HG02571 (cell line): ENCODE data around the gene MNS1.
"Not testable (repeated sequence)": the region's sequence is repeated elsewhere in the genome, so short reads cannot be mapped to it uniquely, and the experiment has no call there.

Experiments
- ATAC-seq: cut with Tn5 transposase; IDR thresholded peaks from one replicate; pipeline ENCODE4 v1.9.1; 2021; ENCODE audit warnings: mild to moderate bottlenecking, moderate library complexity; ENCODE audit not compliant: unreplicated experiment

Gene MNS1

DNA sequence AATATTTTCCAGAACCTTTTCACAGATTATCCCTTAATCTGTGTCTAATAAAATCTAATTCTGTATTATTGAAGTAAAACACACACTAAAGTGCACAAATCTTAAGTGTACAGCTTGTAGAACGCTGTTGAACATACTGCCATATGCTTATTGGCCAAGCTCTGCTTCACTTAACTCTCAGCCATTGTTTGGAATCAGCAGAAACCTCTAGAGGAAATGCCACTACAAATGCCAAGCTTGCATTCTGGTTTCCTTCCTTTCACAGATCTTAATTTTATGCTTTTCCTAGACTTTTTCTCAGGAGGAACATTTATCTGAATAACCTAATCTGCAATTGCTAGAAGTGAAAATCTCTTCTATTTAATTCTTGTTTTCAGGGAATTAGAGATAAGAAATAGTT lies 10.1 kb downstream of the MNS1 start:
- no peak for ATAC-seq

DNA sequence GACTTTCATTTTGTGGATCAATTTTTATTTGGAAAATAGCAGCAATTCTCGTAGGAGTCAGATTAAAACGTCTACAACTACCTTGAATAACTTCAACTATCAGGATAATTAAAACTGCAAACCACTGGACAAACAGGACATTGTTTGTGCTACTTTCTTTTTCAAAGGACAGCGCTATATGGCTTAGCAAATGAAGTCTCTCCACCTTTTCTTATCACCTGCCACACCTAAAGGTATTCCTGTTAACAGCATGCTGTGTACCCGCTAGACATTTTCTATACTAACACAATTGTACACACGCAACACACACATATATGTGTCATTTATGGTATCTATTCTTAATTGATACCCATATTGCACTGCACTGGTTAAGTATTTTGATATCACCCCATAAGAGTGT lies 19.2 kb downstream of the MNS1 start:
- no peak for ATAC-seq

DNA sequence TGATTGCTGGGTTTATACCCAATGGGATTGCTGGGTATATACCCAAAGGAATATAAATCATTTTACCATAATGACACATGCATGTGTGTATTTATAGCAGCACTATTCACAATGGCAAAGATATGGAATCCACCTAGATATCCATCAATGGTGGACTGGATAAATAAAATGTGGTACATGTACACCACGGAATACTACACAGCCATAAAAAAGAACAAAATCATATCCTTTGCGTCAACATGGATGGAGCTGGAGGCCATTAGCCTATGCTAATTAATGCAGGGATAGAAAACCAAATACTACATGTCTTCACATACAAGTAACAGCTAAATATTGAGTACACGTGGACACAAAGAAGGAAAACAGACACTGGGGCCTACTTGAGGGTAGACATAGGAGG lies 22.6 kb downstream of the MNS1 start:
- ATAC-seq: no peak

DNA sequence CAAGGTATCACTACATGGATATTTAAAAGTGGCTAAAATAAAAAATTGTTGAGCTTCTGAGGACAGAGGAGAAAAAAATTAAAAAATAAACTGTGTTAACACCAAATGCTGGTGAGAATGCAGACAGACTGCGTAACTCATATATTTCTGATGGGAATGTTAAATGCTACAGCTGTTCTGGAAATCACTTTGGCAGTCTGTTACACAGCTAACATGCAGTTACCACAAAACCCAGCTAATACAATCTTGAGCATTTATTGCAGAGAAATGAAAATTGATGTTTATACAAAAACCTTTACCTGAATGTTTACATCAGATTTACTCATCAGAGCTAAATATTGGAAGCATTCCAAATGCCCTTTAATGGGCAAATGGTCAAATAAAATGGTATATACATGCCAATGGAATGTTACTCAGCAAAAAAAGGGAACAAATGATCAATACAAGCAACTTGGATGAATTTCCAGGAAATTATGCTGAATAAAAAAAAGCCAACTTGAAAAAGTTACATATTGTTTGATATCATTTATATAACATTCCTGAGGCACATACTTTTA lies 24.6 kb downstream of the MNS1 start:
- ATAC-seq: no peak

DNA sequence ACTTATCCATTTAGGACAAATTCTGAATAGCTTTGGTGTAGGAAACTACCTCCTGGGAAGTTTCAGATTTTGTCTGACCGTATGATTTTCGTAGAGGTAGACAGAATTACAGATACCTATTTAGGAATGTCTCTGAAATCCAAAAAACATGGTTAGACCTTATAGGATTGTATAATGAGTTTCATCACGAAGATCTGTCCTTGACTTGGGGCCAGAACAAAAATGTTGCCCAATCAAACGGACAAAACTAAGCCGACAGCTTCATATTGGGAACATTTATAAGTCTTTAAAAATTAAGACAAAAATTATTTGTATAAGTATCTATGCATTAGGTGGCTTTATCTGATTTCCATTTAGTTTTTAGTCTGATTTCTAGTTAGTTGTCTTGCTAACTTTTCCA lies 32.6 kb downstream of the MNS1 start:
- no peak for ATAC-seq

DNA sequence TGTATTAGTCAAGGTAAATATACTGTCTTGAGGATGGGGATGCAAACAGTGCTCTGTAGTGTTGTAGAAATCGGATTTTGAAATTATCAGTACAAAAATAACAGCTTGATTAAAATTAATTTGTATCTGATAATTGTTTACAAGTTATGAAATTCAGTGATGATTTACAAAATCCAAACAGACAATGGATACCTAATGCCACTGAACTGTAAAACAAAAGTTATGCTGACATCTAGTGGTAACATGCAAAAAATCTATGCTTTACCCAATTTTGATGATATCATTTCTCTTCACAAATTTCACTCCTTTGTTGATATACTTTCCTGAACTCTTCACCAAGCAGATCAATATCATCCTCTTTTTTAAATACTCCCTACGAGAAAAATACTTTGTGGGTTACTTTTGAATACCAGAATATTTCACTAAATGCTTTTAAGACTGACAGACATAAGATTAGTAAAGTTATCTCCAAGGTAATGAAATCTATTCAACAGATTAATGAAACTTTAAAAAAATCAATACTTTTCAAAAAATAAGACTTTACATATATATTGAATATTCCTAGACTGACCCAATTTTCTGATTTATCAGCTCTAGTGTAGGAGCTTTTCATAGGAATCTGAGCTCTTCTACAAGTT lies 36.0 kb downstream of the MNS1 start:
- ATAC-seq: no peak

DNA sequence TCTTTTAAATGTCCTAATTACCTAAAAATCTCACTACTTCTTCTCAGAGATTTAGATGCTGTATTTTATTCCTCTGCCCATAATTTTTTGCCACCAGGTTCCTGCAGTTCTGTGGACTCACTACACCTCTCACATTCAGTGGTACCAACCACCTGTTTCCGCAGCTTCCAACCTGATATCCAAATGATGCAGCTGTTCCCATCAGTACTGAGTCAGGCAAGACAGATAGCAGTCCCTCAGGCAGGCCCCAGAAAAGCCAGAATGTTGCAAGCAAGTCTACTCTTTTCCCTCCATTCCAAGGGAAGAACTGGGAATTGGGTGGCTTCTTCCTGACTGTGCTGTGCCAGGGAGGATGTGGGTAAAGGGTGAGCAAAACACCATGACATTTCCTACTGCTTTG lies 39.0 kb downstream of the MNS1 start:
- ATAC-seq: no peak

DNA sequence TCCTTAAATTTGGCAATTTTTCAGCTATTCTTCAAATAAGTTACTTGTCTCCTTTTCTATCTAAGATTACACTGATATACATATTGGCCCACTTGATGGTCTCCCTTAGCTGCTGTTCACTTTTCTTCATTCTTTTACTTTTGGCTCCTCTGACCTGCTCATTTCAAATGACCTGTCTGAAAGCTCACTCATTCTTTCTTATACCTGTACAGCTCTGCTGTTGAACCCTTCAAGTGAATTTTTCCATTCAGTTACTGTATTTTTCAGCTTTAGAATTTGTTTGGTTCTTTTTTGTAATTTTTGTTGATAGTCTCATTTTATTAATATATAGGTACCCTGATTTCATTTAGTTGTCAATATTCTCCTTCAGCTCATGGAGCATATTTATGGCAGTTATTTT lies 39.7 kb downstream of the MNS1 start:
- ATAC-seq: no peak

DNA sequence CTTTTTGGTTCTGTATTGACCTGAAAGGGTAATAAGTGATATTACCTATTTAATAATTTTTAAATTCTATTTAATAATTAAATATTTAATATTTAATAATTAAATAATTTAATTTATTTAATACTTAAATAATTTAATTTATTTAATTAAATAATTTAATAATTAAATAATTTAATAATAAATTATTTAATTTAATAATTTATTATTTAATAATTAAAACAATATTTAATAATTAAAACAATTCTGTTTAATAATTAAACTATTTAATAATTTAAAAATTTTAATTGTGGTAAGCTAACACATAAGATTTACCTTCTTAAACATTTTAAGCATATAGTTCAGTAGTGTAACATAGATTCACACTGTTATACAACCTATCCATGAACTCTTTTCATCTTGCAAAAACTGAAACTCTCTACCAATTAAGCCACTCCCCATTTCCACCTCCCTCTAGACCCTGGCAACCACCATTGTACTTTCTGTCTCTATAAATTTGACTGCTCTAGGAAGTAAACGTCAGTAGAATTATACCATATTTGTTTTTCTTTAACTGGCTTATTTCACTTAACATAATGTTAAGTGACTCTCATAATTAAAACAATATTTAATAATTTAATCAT lies 51.7 kb downstream of the MNS1 start:
- ATAC-seq: not testable (repeated sequence)

DNA sequence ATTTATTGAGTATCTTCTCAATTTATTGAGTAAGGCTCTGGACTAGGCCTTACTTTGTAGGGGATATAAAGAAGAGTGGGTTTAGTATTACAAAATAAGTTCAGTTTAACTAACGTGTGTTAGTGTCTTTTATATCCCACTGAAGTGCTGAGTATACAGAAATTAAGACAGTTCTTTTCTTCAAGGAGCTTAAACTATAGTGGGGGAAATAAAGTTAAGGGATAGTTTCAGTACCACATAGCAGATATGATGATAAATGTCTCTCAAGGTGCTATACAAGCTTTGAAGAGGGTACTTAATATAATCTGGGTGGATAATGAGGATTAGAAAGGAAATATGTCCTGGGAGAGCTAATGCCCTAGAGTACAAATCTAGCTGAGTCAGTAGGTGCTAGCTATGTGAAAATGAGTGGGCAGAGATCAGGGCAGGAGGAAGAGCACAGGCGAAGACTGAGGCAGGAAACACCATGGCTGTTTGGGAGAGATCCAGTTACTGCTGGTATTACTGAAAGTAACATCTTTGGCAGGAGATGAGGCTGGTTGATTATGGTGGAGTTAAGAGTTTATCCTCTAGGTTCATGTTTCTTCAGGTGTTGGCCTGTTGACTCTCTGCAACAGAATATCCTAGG lies 53.7 kb downstream of the MNS1 start:
- no peak for ATAC-seq

DNA sequence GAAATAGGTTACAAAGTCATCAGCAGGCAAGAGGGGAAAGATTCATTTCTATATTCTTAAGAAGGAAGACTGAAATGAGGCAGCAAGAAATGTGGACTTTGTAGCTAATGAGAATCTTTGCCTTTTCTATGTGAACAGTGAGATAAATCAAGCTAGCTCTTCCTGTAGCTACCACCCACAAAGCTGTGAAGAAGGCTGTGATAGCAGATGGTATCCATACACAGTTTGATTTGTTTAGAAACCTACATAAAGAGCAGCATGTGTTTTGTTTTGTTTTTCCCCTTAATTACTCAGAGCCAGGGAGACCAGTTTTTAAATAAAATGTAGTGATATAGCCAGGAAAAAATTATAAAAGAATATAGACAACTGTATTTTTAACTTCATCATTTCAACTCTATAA lies 54.2 kb downstream of the MNS1 start:
- no peak for ATAC-seq

DNA sequence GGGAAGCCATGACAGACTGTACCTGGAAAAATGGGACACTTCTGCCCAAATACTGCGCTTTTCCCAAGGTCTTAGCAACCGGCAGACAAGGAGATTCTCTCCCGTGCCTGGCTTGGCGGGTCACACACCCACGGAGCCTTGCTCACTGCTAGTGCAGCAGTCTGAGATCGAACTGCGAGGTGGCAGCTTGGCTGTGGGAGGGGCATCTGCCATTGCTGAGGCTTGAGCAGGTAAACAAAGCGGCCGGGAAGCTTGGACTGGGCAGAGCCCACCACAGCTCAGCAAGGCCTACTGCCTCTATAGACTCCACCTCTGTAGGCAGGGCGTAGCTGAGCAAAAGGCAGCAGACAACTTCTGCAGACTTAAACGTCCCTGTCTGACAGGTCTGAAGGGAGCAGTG lies 65.7 kb downstream of the MNS1 start:
- not testable (repeated sequence) for ATAC-seq

DNA sequence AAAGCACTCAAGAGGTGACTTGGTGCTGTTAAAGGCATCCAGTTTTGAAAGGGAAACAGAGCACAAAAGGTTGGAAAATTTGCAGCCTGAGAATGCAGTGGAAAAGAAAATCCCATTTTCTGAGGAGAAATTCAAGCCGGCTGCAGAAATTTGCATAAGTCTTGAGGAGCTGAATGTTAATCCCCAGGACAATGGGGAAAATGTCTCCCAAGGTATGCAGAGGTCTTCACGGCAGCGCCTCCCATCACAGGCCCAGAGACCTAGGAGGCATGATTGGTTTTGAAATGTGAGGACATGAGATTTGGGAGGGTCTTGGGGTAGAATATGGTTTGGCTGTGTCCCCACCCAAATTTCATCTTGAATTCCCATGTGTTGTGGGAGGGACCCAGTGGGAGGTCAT lies 67.6 kb downstream of the MNS1 start:
- ATAC-seq: not testable (repeated sequence)

DNA sequence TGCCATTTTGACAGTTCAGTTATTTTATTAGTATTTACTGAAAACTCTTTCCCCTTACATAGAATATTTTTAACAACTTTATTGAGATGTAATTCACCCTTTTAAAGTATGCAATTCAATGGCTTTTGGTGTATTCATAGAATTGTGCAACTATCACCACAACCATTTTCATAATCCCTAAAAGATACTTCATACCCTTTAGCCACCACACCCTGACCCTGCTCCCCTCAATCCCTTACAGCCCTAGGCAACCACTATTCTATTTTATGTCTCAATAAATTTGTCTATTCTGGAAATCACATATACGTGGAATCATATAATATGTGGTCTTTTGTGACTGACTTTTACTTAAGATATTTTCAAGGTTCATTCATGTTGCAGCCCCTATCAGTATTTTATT lies 70.0 kb downstream of the MNS1 start:
- no peak for ATAC-seq

DNA sequence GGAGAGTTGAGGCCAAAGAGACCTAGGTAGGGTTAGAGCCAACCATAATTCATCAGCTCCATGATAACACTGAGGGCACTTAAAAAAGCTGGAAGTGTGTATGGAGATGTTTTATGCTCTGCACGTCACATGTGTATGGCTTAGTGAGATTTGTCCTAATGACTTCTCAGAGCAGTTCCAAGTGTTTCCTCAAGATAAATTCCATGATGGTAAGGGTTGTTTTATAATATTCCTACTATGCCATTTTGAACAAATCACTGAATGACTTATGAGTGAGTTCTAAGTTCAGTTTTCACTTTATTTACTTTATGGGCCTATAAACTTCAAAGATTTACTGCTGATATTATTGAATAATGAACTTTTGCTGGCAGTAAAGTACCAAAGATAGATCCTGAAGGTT lies 71.7 kb downstream of the MNS1 start:
- no peak for ATAC-seq

DNA sequence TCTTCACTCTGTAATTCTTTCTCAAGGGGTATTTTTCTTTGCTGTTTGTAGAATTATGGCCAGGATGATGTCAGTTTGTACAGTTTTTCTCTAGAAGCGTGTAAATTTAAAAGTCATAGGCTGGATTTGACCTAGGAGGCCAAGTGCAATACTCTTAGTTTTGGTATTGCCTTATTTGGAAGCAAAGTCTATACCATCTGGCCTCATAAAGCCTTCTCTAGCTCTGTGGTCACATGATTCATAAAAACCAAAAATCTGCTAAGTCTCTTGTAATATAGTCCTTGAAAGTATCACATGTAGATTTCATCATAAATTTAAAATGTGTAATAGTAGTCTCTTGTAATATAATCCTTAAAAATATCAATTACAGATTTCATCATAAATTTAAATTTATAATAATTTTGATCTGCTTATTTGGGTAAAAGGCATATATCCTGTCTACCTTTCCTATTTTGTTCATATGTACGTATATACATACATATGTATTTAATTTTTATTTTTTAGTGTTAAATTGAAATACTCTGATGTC lies 74.1 kb downstream of the MNS1 start:
- no peak for ATAC-seq

DNA sequence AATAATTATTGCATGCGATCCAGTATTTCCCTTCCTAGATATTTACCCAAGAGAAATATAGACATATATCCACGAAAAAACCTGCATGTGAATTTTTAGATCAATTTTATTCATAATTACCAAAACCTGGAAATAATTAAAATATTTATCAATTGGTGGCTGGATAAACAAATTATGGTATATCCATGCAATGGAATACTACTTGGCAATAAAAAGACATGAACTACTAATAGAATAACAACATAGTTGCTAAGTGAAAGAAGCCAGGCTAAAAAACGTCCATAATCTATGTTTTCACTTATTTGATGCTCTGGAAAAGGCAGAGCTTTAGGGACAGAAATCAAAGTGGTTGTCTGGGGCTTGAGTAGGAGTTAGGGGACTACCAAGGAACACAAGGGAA lies 79.0 kb downstream of the MNS1 start:
- ATAC-seq: no peak

DNA sequence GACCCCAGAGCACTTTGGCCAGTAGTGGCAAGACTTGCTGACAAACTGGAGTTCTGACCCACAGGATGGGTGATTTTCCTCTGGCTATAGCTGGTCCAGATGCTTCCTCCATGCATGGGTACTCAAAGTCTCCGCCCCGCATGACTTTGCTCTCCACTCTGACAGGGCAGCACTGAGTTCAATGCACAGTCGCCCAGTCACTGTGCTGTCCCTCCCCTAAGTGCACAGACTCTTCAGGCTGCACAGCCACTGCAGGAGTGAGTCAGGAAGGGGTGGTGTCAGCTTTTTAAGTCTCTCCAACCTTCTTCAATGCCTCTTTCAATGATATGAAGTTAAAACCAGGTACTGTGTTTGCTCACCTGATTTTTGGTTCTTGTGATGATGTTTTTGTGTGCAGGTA lies 81.9 kb downstream of the MNS1 start:
- ATAC-seq: no peak
